Transverse colon (tissue), 4 donors: ENCODE data around the gene TJP1. TPM values are rescaled to one million over a fixed set of nuclear protein-coding genes. Genes with fewer than 3 reads are reported as not detected.

Source experiments
- DNase-seq: peaks from one replicate; pipeline ENCODE4 v3.0.0-alpha.2; 2019
- H3K27ac ChIP-seq, 4 donors: fragments of 200-600 bp; sonication (generic); 2 replicates each; pipeline ENCODE4 v1.5.1; 2016 to 2018; ENCODE audit warnings: inconsistent platforms in 4 of 4
- H3K27me3 ChIP-seq: fragments of 200-600 bp; sonication (generic); 2 replicates; pipeline ENCODE4 v1.5.1; 2017; ENCODE audit warnings: inconsistent platforms
- H3K36me3 ChIP-seq, 4 donors: fragments of 200-600 bp; sonication (generic); 2 replicates each; pipeline ENCODE4 v1.5.1; 2017 to 2019; ENCODE audit warnings: inconsistent platforms in 4 of 4
- H3K4me1 ChIP-seq, 4 donors: fragments of 200-600 bp; sonication (generic); 2 replicates each; pipeline ENCODE4 v1.5.1; 2017 to 2020; ENCODE audit warnings: inconsistent platforms in 4 of 4
- H3K4me3 ChIP-seq, 4 donors: fragments of 200-600 bp; sonication (generic); 1 replicate in 1 of 4; 2 replicates in 3 of 4; pipeline versions ENCODE4 v1.5.1 to v1.6.1; 2017 to 2019; ENCODE audit warnings: inconsistent platforms in 4 of 4
- H3K9me3 ChIP-seq, 2 donors: fragments of 200-600 bp; sonication (generic); 2 replicates each; pipeline ENCODE4 v1.5.1; 2017 to 2019; ENCODE audit warnings: inconsistent platforms in 2 of 2
- CTCF ChIP-seq, 5 experiments: fragments of 200-600 bp in 3 of 5; fragments of 450-650 bp in 2 of 5; sonication (generic) in 3 of 5; IDR thresholded peaks; 1 replicate in 2 of 5; 2 replicates in 3 of 5; pipeline ENCODE4 v1.5.1; 2016 to 2017; ENCODE audit warnings: antibody characterized with exemption in 5 of 5, inconsistent platforms in 3 of 5, mild to moderate bottlenecking in 2 of 5, moderate library complexity in 1 of 5
- EP300 ChIP-seq: sonication (generic); formaldehyde crosslinking; IDR thresholded peaks from one replicate; pipeline ENCODE4 v1.6.1; 2017; ENCODE audit warnings: antibody characterized with exemption, low read depth
- POLR2A ChIP-seq: fragments of 450-650 bp; IDR thresholded peaks from one replicate; pipeline ENCODE4 v1.6.1; 2016; ENCODE audit warnings: antibody characterized with exemption, mild to moderate bottlenecking, moderate library complexity
- POLR2AphosphoS5 ChIP-seq, 3 donors: sonication (generic); formaldehyde crosslinking; IDR thresholded peaks; one replicate each; pipeline ENCODE4 v1.6.1; 2016; ENCODE audit warnings: antibody characterized with exemption in 3 of 3
- WGBS, 2 donors: methylation state at CpG; one replicate each; pipeline ENCODE4 v1.1.5; 2018; ENCODE audit warnings: low coverage in 1 of 2; 5-methylcytosine and 5-hydroxymethylcytosine counted together
- in situ Hi-C, 4 donors: fragments of 200-750 bp; cut with MboI; loops; one replicate each; pipeline versions ENCODE4 v1.15.0 to v1.15.1; 2017; ENCODE audit warnings: low sequenced_read_pairs in 3 of 4, low pct_ligation_motif_present in 1 of 4, low pct_unique_long_range_greater_than_20kb in 1 of 4
- intact Hi-C: fragments of 100-400 bp; cut with DNase I; formaldehyde crosslinking; loops from one replicate; pipeline ENCODE4 v1.15.1; 2023; ENCODE audit warnings: low total_unique reads
- total RNA-seq, 4 donors: library from RNA; depleted of rRNA; stranded (reverse); fragments of >200 nt; gene quantifications; one replicate each; pipeline ENCODE4 v1.1.0, GENCODE V29; 2016

Gene TJP1
- total RNA-seq, 4 donors from 2014 or later = 69.9 to 119 (median 93.0) TPM

- 50 to 69% methylated on average over 1 of the region's 1 CpG for WGBS, 2 donors
- TF ChIP-seq POLR2A = no peak
- TF ChIP-seq POLR2AphosphoS5 (IDR thresholded peaks at IDR 0.05) = no peak
- TF ChIP-seq CTCF (IDR thresholded peaks at IDR 0.05) = no peak
- intact Hi-C loops = no loop called here
- no peaks in the 10 kb centered on the region for H3K36me3 ChIP-seq
- H3K4me1 ChIP-seq = peaks cover 0 to 7% (median 0%) of the 10 kb centered on the region in 4 donors
- in situ Hi-C loops = no loop called here
- no peak overlapping the region for H3K27ac ChIP-seq
- DNase-seq = no peak
- no peaks in the 10 kb centered on the region for H3K9me3 ChIP-seq
- no peaks in the 10 kb centered on the region for H3K27me3 ChIP-seq
- no peak overlapping the region for H3K4me3 ChIP-seq
These were observed 44.1 kb upstream of the TJP1 start for GRCh38 chr15:29866337-29866736.

GRCh38 chr15:29864501-29864900 is 42.2 kb upstream of the TJP1 start:
- Histone ChIP-seq H3K4me3 (no peak overlapping the region), H3K4me1 (no peaks in the 10 kb centered on the region), H3K27me3 (no peaks in the 10 kb centered on the region), H3K27ac (no peak overlapping the region), H3K9me3 (no peaks in the 10 kb centered on the region), H3K36me3 (no peaks in the 10 kb centered on the region)
- intact Hi-C loops = no loop called here
- WGBS, 2 donors = 71 to 80% methylated on average over 1 to 4 of the region's 4 CpGs
- no peak for TF ChIP-seq POLR2AphosphoS5 (IDR thresholded peaks at IDR 0.05)
- TF ChIP-seq CTCF (IDR thresholded peaks at IDR 0.05) = no peak
- no peak for TF ChIP-seq EP300
- TF ChIP-seq POLR2A = no peak
- in situ Hi-C loops = no loop called here
- no peak for DNase-seq

- in situ Hi-C loops = no loop called here
- Histone ChIP-seq H3K4me1 (no peaks in the 10 kb centered on the region), H3K27me3 (no peaks in the 10 kb centered on the region), H3K9me3 (no peaks in the 10 kb centered on the region), H3K27ac (no peak overlapping the region), H3K4me3 (no peak overlapping the region), H3K36me3 (no peaks in the 10 kb centered on the region)
- intact Hi-C loops = no loop called here
- 82 to 86% methylated on average over 1 to 4 of the region's 4 CpGs for WGBS, 2 donors
- TF ChIP-seq EP300 = no peak
- no peak for TF ChIP-seq CTCF (IDR thresholded peaks at IDR 0.05)
- TF ChIP-seq POLR2AphosphoS5 (IDR thresholded peaks at IDR 0.05) = no peak
- TF ChIP-seq POLR2A = no peak
- DNase-seq = no peak
These were observed 41.2 kb upstream of the TJP1 start for GRCh38 chr15:29863438-29863837.

- WGBS, 2 donors = 50 to 65% methylated on average over 1 to 2 of the region's 2 CpGs
- Histone ChIP-seq H3K36me3 (no peaks in the 10 kb centered on the region), H3K4me3 (no peak overlapping the region), H3K27ac (no peak overlapping the region), H3K9me3 (no peaks in the 10 kb centered on the region), H3K27me3 (no peaks in the 10 kb centered on the region), H3K4me1 (no peaks in the 10 kb centered on the region)
- intact Hi-C loops = no loop called here
- DNase-seq = no peak
- TF ChIP-seq POLR2A (no peak), EP300 (no peak), POLR2AphosphoS5 (IDR thresholded peaks at IDR 0.05) (no peak), CTCF (IDR thresholded peaks at IDR 0.05) (no peak)
- in situ Hi-C loops = no loop called here
These were observed 40.0 kb upstream of the TJP1 start for GRCh38 chr15:29862271-29862670.
